ENCODE results near the gene FAF1. TPM values are rescaled to one million over a fixed set of nuclear protein-coding genes. Genes with fewer than 3 reads are reported as not detected.
"Not testable (repeated sequence)": the region's sequence is repeated elsewhere in the genome, so short reads cannot be mapped to it uniquely, and the experiment has no call there.

The FAF1 gene
- total RNA-seq, 6 experiments from 2014 or later = 24.1 to 32.4 (median 31.6) TPM

- intact Hi-C loops (cut with DNase I) = no loop called here
- no peak for ATAC-seq
- DNase-seq = no peak
- Histone ChIP-seq H3K4me3 (no peak overlapping the region), H3K36me3 (no peaks in the 10 kb centered on the region), H3K4me1 (no peaks in the 10 kb centered on the region), H3K27ac (no peak overlapping the region), H3K27me3 (no peaks in the 10 kb centered on the region), H3K9me3 (no peaks in the 10 kb centered on the region)
- no peak for TF ChIP-seq POLR2A (IDR thresholded peaks at IDR 0.05)
- no peak for TF ChIP-seq CTCF (IDR thresholded peaks at IDR 0.05)
- WGBS (ENCODE audit: insufficient coverage, low coverage, low lambda C conversion rate, missing lambda C conversion rate) = 100% methylated on average over 1 of the region's 1 CpG
Measured at GRCh38 chr1:50913954-50914353, 46.1 kb downstream of the FAF1 start.

GRCh38 chr1:50910356-50910755 is 49.7 kb downstream of the FAF1 start:
- H3K27ac ChIP-seq; H3K9me3 ChIP-seq; H3K4me3 ChIP-seq; H3K4me1 ChIP-seq; ATAC-seq; H3K27me3 ChIP-seq; DNase-seq; intact Hi-C loops (cut with DNase I); H3K36me3 ChIP-seq: not testable (repeated sequence)
- 100% methylated on average over 8 of the region's 12 CpGs for WGBS (ENCODE audit: insufficient coverage, low coverage, low lambda C conversion rate, missing lambda C conversion rate)

- ATAC-seq; H3K4me1 ChIP-seq; H3K9me3 ChIP-seq; DNase-seq; H3K27me3 ChIP-seq; H3K27ac ChIP-seq; H3K4me3 ChIP-seq; H3K36me3 ChIP-seq; intact Hi-C loops (cut with DNase I): not testable (repeated sequence)
Measured at GRCh38 chr1:50907610-50908009, 52.5 kb downstream of the FAF1 start.

- WGBS (ENCODE audit: insufficient coverage, low coverage, low lambda C conversion rate, missing lambda C conversion rate) = 92% methylated on average over 1 of the region's 1 CpG
- H3K27me3 ChIP-seq; H3K27ac ChIP-seq; intact Hi-C loops (cut with DNase I); ATAC-seq; DNase-seq; H3K36me3 ChIP-seq; H3K4me3 ChIP-seq; H3K9me3 ChIP-seq; H3K4me1 ChIP-seq: not testable (repeated sequence)
Measured at GRCh38 chr1:50906050-50906449, 54.0 kb downstream of the FAF1 start.

GRCh38 chr1:50902419-50902818 is 57.6 kb downstream of the FAF1 start:
- no peaks in the 10 kb centered on the region for H3K27me3 ChIP-seq
- H3K4me1 ChIP-seq = no peaks in the 10 kb centered on the region
- no peaks in the 10 kb centered on the region for H3K9me3 ChIP-seq
- H3K36me3 ChIP-seq = no peaks in the 10 kb centered on the region
- H3K4me3 ChIP-seq = no peak overlapping the region
- no peak overlapping the region for H3K27ac ChIP-seq
- intact Hi-C loops (cut with DNase I) = no loop called here
- no peak for ATAC-seq
- TF ChIP-seq CTCF (IDR thresholded peaks at IDR 0.05) = no peak
- WGBS (ENCODE audit: insufficient coverage, low coverage, low lambda C conversion rate, missing lambda C conversion rate) = 93% methylated on average over 1 of the region's 1 CpG
- DNase-seq = no peak

GRCh38 chr1:50901872-50902271 is 58.2 kb downstream of the FAF1 start:
- Histone ChIP-seq H3K4me1 (no peaks in the 10 kb centered on the region), H3K4me3 (no peak overlapping the region), H3K9me3 (no peaks in the 10 kb centered on the region), H3K36me3 (no peaks in the 10 kb centered on the region), H3K27ac (no peak overlapping the region), H3K27me3 (no peaks in the 10 kb centered on the region)
- ATAC-seq (no peak), DNase-seq (no peak)
- no peak for TF ChIP-seq CTCF (IDR thresholded peaks at IDR 0.05)
- TF ChIP-seq POLR2A (IDR thresholded peaks at IDR 0.05) = no peak
- 4% methylated on average over 1 of the region's 1 CpG for WGBS (ENCODE audit: insufficient coverage, low coverage, low lambda C conversion rate, missing lambda C conversion rate)
- intact Hi-C loops (cut with DNase I) = no loop called here

All from right lobe of liver (tissue), 6 donors.